Thoracic aorta (tissue), 2 donors: ENCODE results near the gene CNTNAP2. TPM values are rescaled to one million over a fixed set of nuclear protein-coding genes. Genes with fewer than 3 reads are reported as not detected.

Source experiments
- ATAC-seq: fragments of 150-250 bp; one replicate; pipeline ENCODE4 v1.8.0; 2017; ENCODE audit warnings: low read depth; ENCODE audit not compliant: insufficient number of reproducible peaks, low FRiP score
- DNase-seq: peaks from one replicate; pipeline ENCODE4 v3.0.0-alpha.2; 2020; ENCODE audit warnings: low spot score
- H3K27ac ChIP-seq, 2 donors: fragments of 200-600 bp; sonication (generic); 1 replicate in 1 of 2; 2 replicates in 1 of 2; pipeline ENCODE4 v1.5.1; 2016; ENCODE audit warnings: mild to moderate bottlenecking in 2 of 2, moderate library complexity in 2 of 2
- H3K27me3 ChIP-seq: fragments of 200-600 bp; sonication (generic); replicated peaks from 2 replicates; pipeline ENCODE4 v1.6.0; 2016; ENCODE audit warnings: mild to moderate bottlenecking; ENCODE audit not compliant: insufficient read depth
- H3K36me3 ChIP-seq: fragments of 200-600 bp; sonication (generic); one replicate; pipeline ENCODE4 v1.5.1; 2016
- H3K4me1 ChIP-seq, 2 donors: fragments of 200-600 bp; sonication (generic); 1 replicate in 1 of 2; 2 replicates in 1 of 2; pipeline versions ENCODE4 v1.5.1 to v1.6.0; 2016; ENCODE audit warnings: low read depth in 2 of 2, mild to moderate bottlenecking in 1 of 2; ENCODE audit not compliant: control insufficient read depth in 1 of 2
- H3K4me3 ChIP-seq: fragments of 200-600 bp; sonication (generic); 2 replicates; pipeline ENCODE4 v1.5.1; 2016; ENCODE audit warnings: mild to moderate bottlenecking
- H3K9me3 ChIP-seq: fragments of 200-600 bp; sonication (generic); 2 replicates; pipeline ENCODE4 v1.5.1; 2016
- total RNA-seq, 2 donors: library from RNA; depleted of rRNA; stranded (reverse); fragments of >200 nt; gene quantifications; one replicate each; pipeline versions ENCODE4 v1.1.0 to v1.2.3, GENCODE V29; 2016
- TF ChIP-seq, protein P1 (sequence below): fragments of 200-600 bp; sonication (generic); IDR thresholded peaks from one replicate; pipeline ENCODE4 v1.5.1; 2019; ENCODE audit warnings: antibody characterized with exemption

Gene CNTNAP2
- total RNA-seq, 2 donors from 2014 or later, result not detected

DNA sequence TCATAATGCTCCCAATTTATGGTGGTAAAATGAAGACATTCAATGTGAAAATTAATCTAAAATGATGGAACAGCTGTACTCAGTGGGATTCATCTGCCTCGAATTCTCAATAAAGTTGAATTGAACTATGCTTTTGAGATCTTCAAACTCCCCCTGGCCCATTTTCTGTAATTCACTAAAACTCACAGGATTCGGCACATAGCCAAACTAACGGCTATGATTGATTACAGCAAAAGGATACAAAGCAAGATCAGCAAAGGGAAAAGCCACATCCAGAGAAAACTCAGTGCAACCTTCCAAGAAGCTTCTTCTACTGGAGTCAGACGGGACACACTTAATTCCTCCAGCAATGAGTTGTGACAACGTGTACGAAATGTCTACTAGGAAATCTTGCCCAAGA, 307.5 kb downstream of the CNTNAP2 start:
- Histone ChIP-seq H3K4me1 (no peaks in the 10 kb centered on the region), H3K9me3 (no peaks in the 10 kb centered on the region), H3K4me3 (no peak overlapping the region), H3K36me3 (no peaks in the 10 kb centered on the region), H3K27ac (no peak overlapping the region), H3K27me3 (no peaks in the 10 kb centered on the region)
- DNase-seq (no peak), ATAC-seq (no peak)
- TF ChIP-seq, protein P1, sequence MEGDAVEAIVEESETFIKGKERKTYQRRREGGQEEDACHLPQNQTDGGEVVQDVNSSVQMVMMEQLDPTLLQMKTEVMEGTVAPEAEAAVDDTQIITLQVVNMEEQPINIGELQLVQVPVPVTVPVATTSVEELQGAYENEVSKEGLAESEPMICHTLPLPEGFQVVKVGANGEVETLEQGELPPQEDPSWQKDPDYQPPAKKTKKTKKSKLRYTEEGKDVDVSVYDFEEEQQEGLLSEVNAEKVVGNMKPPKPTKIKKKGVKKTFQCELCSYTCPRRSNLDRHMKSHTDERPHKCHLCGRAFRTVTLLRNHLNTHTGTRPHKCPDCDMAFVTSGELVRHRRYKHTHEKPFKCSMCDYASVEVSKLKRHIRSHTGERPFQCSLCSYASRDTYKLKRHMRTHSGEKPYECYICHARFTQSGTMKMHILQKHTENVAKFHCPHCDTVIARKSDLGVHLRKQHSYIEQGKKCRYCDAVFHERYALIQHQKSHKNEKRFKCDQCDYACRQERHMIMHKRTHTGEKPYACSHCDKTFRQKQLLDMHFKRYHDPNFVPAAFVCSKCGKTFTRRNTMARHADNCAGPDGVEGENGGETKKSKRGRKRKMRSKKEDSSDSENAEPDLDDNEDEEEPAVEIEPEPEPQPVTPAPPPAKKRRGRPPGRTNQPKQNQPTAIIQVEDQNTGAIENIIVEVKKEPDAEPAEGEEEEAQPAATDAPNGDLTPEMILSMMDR, result no peak

DNA sequence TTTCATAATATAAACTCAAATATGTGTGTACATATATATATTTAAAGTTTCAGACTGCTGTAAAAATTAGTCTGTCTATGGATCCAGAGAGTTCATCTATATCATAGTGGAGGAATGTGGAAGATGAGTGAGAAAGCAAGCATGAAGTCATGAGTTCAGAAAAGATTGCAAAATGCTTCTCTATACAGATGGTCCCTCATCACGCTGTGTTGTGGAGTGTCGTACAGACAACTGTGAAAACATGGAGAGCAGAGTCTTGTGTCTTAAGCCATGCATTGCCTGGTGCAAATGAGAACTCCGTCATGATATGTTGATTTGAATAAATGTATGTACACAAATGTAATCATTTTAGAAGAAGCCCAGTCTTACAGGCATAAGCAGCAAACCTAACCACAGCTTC, 316.9 kb downstream of the CNTNAP2 start:
- H3K9me3 ChIP-seq, result no peaks in the 10 kb centered on the region
- TF ChIP-seq, protein P1, result no peak
- DNase-seq, result no peak
- peak; percentile 45 for ATAC-seq
- H3K4me3 ChIP-seq, result no peak overlapping the region
- no peaks in the 10 kb centered on the region for H3K36me3 ChIP-seq
- H3K4me1 ChIP-seq, result no peaks in the 10 kb centered on the region
- H3K27ac ChIP-seq, result no peak overlapping the region
- H3K27me3 ChIP-seq, result no peaks in the 10 kb centered on the region

DNA sequence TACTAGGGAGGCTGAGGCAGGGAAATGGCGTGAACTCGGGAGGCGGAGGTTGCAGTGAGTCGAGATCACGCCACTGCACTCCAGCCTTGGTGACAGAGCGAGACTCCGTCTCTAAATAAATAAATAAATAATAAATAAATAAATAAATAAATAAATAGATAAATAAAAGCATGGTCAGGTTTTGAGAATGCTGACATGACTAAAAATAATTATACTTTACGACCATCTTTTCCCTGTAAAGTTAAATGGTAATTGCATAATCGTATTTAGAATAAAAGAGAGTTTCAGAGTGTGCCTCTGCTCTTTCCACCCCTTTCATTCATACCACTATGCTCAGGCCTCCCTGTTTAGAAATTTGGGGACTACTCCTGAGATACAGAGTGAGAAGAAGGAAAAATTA, 326.5 kb downstream of the CNTNAP2 start:
- TF ChIP-seq, protein P1, result no peak
- Histone ChIP-seq H3K4me1 (no peaks in the 10 kb centered on the region), H3K27me3 (no peaks in the 10 kb centered on the region), H3K27ac (no peak overlapping the region), H3K36me3 (no peaks in the 10 kb centered on the region), H3K9me3 (no peaks in the 10 kb centered on the region), H3K4me3 (no peak overlapping the region)
- DNase-seq (no peak), ATAC-seq (no peak)

DNA sequence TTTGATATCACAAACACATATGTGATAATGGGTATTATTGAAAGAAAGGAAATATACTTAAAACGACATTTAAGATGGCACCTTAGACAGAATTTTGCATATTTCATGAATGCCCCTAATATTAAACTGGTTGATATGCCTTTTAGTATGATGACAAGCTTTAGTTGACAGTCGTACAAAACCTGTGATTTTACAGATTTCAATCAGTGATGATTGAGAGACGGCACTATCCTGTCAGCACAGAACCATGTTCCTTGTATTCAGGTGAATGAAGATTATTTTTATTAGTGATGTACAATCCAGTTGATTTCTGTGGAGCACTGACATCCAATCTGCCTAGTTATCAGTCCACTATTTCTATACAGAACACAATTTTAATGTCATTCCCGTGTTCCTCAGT, 333.0 kb downstream of the CNTNAP2 start:
- H3K4me3 ChIP-seq, result no peak overlapping the region
- H3K9me3 ChIP-seq, result no peaks in the 10 kb centered on the region
- TF ChIP-seq, protein P1, result no peak

DNA sequence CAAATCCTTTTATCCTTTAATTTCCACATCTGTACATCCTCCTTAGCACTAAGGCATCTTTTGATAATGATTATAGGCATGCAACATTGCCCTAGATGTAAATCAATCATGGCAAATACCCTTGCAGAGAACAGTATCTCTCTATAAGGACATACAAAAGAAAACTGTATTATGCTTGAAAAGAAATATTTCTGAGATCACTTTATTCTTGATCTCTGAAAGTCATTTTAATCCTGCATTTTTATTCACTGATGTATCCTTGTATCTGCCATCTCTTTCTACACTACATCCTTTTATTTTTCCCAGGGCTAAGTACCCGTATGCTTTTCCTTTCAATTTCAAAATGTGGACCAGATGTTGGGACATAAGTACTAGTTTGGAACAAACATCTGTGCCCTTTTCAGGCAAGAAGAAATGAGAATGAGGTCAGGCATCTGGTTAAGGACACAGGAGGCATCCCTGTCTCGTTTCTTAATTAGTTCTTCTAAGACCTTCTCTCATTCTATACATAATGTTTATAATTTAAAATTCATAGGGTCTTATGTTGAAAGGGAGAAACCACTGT, 338.6 kb downstream of the CNTNAP2 start:
- H3K4me3 ChIP-seq, result no peak overlapping the region
- no peak for DNase-seq
- TF ChIP-seq, protein P1, result no peak
- H3K36me3 ChIP-seq, result no peaks in the 10 kb centered on the region
- no peaks in the 10 kb centered on the region for H3K4me1 ChIP-seq
- H3K27me3 ChIP-seq, result no peaks in the 10 kb centered on the region
- no peak for ATAC-seq
- no peak overlapping the region for H3K27ac ChIP-seq
- no peaks in the 10 kb centered on the region for H3K9me3 ChIP-seq

More for the DNA sequence above, 333.0 kb downstream of the CNTNAP2 start:
- H3K27ac ChIP-seq, result no peak overlapping the region
- H3K4me1 ChIP-seq, result no peaks in the 10 kb centered on the region
- ATAC-seq, result no peak
- H3K36me3 ChIP-seq, result no peaks in the 10 kb centered on the region
- H3K27me3 ChIP-seq, result no peaks in the 10 kb centered on the region
- no peak for DNase-seq
